GM19324 (cell line): ENCODE data around the gene QKI.

ENCODE experiments used
- ATAC-seq: cut with Tn5 transposase; IDR thresholded peaks from one replicate; pipeline ENCODE4 v1.9.1; 2021; ENCODE audit warnings: mild to moderate bottlenecking, moderate library complexity; ENCODE audit not compliant: unreplicated experiment, low FRiP score

QKI gene

DNA sequence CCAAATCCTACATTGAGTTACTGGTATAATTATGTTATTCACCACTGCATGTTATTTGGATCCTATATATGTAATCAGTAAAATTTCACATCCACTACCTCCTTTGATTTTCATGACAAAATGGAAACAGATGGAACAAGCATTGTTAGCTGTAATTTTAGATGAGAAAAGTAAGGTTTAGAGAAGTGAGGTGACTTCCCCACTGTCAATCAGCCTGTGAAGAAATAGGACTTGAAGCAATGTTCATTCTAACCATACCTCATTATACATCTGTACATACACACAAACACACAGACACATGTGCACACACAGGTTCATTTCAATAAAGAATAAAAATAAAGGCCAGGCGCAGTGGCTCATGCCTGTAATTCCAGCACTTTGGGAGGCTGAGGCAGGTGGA, 23.7 kb upstream of the QKI start:
- ATAC-seq, result no peak

DNA sequence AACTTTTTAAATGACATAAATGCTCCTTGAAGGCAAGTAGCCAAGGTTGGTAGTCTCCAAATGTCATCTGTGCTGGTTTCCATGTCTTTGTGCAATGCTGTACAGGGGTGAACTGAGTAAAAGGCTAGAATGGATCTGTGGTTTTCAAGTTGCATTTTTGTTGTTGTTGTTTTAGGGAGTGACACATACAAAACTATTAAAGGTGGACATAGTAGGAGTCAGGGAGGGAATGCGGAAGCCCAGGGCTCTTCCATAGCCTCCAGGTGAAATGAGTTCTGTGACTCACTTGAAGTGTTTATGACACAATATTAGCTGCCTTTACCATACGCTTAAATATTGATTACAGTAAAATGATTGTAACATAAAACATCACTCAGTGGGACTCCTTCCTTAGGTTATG, 22.5 kb upstream of the QKI start:
- no peak for ATAC-seq

DNA sequence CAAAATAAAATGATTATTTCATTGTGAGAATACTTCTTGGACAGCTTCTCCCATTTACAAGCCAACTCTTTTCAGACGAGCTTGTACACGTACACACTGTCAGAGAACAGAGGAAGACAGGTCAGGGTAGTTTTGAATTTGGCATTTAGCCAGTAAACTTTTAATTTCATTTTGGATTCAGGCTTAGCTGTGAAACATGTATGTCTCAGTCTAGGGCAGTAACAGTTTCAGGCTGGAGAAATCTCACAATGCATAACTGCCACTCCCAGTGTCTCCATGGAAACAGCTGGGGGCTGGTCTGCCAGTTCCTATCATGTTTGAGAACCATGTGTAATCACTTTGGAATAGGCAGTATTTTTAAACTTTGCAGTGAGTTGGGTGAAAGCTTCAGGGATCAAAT, 22.0 kb upstream of the QKI start:
- no peak for ATAC-seq

DNA sequence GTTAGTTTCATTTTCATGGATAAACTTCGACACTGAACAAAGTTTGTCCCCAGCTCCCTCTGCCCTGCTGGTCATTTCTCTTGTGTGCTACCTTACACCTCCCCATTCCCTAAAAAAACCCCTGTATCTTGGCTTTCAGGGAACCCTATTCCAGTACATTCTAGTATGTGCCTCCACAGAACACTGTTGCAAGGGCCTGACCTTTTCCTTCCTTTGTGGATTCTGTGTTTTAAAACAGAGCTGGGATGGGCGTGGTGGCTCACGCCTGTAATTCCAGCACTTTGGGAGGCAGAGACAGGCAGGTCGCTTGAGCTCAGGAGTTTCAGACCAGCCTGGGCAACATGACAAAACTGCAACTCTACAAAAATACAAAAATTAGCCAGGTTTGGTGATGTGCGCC, 20.6 kb upstream of the QKI start:
- ATAC-seq, result no peak

DNA sequence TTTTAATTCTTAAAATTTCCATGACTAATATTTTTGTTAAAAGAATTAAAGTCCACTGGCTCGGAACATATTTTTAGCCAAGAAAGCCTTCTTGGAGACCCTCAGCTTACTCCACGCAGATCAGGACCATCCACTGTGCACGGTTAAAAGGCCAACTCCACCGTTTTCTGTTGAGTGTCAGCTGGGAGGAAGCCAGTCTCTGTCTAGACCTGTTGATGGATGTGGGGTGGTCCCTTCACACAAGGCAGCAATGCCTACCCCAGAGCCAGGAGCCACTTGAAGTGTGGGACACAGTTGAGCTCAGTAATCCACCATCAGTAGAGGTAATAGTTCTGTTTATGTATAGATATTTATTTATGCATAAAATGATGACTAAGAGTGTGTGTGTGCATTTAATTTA, 19.9 kb upstream of the QKI start:
- ATAC-seq, result no peak

DNA sequence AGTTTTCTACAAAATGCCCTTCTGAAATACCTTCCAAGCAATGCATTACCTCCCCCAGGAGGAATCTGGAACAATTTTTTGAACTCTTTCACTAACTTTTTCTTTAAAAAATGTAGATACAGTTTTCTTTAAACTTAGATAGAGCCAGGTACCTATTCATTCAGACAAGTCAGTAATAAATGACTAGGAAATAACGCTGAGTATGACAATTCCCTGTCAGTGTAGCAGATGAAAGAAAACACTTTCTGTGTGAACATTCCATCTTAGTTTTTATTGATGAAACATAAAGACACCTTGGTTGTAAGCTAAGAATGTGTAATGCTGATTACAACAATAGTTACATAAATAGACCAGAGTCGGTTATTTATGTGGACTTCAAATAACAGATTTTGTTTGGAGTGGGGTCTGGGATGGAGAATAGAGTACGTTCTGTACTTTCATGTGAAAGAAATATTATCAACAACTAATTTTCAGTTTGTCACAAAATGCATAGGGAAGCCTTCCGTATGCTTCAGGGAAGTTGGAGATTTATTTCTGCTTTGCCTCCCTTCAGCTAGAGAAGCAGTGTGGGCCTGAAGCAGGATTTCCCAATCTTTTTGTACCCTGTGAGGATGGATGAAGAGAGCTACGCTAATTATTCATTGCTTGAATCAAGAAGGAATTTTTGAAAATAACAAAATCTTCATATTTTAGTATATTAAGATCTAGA, 19.2 kb upstream of the QKI start:
- no peak for ATAC-seq

DNA sequence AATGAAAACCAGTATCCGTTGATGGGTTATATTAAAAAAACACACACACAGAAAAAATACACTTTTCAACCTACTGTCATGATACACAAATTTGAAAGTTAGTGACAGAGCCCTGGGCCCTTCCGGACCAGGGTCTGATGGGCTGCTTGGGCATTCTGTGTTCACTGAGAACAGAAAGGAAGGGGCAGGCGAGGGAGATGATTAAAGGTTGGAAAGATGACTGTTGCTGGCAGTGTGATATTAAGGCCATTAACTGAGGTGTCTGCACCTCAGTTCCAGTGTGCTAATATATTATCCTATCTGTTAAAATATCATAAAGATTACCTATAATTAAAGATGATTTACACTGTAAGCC, 18.7 kb upstream of the QKI start:
- ATAC-seq, result no peak

DNA sequence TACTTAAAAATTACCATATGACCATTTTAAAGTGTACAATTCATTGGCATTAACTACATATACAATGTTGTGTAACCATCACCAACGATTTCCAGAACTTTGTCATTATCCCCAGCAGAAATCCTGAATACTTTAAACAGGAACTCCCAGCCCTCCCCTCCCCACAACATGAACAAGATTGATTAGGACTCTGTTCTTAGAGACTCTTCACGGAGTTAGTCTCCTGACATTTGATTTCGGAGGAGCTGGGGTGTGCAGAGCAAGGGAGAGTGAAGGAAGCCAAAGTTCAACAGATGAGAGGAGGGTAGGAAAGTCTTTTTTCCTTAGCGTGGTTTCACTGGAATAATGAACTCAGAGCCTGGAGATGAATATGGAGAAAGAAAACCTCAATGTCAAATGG, 17.2 kb upstream of the QKI start:
- no peak for ATAC-seq

DNA sequence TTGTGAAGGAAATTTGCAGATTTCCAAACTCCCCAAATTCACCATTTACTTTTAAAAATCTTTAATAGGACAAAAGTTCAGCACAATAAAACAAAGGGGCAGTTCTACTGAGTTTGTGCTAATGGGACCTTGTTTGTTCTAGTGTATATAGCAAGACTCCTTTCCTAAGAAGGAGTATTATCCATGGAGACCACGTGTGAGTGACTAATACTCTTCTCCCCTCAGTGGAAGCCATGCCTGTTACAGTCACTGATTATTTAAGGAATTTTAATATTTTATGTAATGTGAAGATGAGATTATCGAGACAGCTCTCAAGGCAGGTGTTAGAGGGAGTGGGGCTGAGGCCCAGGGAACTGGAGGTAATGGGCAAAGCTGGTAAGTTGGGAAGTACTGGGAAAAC, 16.4 kb upstream of the QKI start:
- no peak for ATAC-seq

DNA sequence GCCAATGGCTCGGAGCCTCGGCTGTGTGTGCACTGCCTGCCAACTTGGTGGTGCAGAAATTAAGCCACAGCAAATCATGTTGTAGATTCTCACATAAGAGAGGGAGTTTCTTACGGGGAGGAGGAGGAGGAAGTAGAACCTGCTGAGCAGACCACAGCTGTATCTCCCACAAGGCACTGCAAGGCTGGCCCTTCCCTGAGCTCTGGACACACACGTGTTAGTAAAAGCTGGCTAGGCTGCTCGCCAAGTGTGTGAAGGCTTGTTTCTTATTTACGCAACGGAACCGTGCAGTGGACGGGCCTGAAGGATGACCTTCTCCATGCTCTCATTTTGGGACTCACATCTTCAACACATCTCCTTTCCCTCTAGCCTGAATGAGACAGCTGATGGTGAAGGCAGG, 15.7 kb upstream of the QKI start:
- no peak for ATAC-seq

DNA sequence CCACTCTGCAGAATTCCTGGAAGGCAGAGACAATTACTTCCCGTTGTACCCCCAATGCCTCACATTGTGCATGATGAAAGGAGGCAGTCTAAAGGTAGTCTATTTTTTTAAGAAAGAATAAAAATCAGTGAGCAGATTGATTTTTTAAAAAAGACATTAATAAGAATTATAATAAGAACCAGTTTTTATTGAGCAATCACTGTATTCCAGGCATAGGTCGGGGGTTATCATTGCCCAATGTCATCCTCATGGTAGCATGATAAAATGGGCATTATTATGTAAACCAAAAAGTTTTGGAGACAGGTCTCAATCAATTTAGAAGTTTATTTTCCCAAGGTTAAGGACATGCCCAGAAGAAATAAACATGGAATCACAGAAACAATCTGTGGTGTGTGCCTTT, 14.0 kb upstream of the QKI start:
- ATAC-seq, result no peak

DNA sequence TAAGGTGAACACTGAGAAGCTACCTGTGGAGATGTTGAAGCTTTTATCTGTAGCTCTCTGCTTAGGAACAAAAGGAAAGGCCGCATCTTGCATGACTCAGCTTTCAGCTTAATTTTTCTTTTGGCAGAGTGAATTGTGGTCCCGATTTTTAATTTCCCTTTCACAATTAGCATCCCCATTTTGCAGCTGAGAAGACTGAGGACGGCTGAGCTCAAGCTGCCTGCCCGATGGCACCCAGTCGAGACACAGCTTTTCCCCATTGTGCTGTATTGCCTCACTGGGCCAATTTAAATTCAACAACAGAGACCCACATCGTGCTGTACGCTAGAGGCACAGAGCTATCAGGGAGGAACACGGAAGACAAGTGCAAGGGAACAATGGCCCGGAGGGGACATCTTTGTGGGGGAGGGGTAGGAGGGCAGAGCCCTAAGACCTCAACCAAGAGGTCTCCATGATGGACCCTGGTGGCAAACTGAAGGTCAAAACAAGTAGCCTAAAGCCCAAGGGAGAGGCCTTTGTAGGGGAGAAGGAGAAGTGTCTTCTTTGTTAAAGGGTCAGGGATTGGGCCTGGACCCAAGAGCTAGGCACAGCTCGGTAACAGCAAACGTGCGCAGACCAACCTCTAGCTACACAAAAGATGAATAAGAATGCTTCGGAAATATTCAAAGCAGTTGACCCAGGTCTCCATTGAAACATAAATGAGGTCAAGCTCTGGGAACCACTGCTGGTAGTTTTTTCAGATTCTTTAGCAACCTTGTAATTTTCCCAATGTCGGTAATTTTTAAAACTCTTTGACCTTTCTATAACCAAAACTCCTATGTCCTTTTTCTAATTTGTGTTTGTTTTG, 13.3 kb upstream of the QKI start:
- no peak for ATAC-seq

DNA sequence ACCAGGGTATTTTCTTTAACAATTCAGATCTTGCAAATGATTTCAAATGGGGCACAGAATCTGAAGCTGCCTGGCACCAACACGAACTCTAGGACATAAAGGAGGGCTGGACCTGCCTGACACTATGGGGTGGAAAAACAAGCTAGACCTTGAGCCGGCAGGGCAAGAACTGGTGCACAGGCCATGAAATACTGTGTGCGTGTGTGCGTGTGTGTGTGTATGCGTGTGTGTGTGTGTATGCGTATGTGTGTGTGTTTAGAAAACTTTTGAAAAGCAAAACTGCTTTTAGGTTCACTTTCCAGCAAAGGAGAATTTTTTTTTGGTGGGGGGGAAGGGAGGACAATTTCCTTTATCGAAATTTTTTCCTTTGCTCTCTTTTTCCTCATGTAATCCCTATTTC, 11.9 kb upstream of the QKI start:
- no peak for ATAC-seq

DNA sequence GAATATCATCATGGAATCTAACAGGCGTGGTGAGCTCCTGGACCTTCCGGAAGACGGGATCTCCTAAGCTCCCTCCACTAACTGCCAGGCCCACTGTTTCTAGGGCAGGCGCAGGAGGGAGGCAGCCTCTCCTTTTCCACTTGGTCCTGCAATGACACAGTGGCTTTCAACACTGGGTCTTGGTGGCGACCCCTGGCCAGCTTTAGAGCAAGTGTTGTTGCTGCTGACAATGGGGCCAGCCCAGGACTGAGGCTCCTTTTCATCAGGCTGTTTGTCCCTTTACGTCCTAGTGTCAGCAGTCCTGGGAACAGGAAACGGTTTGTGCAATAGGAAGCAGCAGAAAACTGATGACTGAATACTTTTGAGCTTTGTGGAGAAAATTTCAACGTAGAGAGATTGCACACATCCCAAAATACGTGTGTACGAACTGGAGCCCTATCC, 9.7 kb upstream of the QKI start:
- ATAC-seq, result no peak

DNA sequence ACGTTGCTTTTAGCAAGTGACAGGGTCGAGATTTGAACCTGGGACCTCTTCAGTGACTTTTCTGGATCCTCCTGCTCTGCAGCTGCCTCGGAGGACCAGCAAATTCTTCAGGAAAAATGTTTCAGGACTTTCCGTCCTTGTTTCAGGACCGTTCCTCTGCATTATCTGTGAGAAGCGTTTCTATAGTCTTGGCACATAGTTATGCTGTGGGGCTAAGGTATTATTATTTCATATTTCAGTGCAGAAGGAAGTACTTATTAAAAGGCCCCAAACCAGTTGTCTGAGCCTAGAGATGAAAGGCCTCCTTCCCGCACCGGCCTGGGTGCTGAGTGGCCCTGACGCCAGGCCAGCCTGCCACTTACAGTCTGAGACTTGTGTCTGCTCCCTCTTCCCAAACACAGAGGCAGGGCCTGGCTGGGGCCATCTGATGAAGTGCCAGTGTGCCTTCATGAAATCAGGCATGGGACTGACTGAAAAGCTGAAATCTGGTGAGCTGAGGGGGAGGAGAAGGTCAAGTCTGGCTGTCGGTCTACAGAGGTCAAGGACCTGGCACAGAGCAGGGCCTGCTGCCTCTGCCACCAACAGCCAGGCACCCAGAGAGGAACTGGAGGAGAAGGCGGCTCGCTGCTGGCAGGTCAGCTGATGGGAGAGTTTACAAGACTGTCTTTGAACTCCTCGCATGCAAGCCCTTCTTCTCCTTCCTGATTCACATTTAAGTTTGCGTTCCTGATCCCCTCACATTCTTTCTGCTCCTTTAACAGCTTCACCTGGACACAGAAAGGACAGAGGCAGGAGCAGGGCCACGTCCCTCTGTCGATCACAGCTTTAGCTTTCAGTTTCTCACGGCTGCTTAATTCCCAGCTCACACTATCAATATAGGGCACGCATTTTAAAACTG, 8.9 kb upstream of the QKI start:
- ATAC-seq, result peak; percentile 88

DNA sequence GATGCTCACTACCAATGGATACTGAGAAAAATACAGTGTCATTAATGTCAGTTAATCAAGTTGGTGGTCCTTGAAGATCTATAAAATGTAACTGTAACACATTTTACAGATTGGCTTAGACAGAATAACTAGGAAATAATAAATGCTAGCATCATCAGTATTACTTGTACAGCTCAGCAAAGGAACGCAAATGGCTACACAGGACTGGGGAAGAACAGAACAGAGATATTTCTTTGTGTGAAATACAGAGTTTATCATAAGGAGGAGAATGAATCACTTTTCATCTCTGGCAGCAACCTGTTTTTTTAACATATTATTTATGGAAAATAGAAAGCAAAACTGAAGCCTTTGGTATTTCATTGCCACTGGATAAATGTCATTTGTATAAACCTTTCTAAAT, 8.2 kb upstream of the QKI start:
- ATAC-seq, result peak; percentile 5

DNA sequence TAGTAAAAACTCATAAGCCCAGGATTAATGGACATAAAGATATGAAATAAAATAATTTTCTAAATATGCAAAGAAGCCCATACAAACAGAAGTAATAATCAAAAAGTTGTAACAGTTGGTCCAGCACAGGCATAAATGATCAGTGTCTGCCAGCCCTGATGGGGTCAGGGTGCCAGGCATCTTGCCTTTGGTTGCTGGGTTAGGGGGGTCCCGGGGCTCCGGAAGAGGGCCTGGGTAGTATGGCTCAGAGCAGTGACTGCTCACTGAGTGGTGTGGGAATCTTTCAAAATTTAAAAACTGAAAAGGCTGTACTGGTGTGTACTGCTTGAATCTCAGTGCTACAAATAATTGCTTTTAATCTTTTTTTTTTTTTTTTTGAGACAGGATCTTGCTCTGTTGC, 7.7 kb upstream of the QKI start:
- no peak for ATAC-seq

DNA sequence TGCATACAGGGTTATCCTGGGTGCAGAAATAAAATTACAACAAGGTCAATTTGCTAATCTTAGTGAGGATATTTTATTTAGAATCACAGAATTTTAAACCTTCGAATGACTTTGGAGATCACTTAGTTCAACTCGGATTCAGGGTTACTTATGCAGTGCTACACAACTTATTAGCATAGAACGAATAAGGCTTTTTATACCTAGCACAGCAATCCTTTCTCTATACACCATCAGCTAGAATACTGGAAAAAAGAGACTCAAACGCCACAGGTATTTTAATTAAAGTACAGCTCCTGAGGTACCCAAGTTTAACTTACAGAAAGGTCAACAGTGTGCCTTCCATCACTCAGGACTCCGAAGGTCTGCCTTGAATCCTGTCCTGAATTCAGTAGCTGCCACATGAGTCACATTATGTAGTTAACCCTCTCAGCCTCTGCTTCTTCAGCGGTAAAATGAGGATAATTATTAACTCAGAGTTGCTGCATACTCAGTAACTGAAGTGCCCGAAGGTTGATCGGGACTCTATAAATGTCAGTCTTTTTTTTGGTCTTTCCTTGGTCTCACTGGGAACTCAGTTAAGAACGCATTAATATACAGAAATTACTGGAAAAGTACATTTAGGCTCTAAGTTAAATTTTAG, 6.0 kb upstream of the QKI start:
- ATAC-seq, result no peak

DNA sequence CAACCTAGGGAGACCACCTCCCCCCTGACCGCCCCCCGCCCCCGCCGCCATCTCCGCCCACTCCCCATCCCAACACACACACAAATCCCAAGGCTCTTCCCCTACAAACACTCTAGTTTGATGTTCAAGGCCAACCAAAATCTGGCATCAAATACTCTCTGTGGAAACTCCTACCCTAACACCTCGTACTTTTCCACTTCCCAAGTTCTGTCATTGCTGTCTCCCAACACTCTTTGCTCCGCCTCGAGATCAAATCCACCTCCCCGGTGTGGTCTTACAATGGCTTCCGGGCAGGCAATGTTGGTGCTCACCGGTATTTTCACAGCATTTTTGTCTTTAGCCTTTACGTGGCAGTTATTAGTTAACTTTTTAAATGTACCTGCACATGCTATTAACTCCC, 4.8 kb upstream of the QKI start:
- no peak for ATAC-seq

DNA sequence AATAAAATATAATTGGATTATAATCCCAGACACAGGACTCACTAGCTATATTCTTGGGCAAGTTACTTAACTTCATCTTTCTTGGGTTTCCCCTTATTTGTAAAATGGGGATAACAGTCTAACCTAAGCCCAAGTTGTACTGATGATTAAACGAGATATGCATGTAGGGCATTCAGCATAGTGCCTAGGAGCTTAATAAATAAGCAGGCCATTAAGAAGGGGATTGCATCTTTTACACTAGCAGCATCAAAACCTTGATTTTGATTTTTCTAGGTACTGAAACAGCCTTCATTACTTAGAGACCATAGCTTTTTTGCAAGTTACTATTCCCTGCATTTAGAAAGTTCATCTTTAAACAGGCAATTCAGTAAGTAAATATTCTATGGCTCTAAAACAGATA, 2.2 kb upstream of the QKI start:
- ATAC-seq, result no peak
